Gastroesophageal sphincter (tissue), 3 donors: ENCODE data around the gene GSDME.

Experiments
- CTCF ChIP-seq, 4 experiments: fragments of 200-600 bp in 2 of 4; fragments of 450-650 bp in 2 of 4; sonication (generic) in 1 of 4; IDR thresholded peaks; one replicate each; pipeline ENCODE4 v1.5.1; 2017 to 2019; ENCODE audit warnings: antibody characterized with exemption in 4 of 4, mild to moderate bottlenecking in 2 of 4, moderate library complexity in 2 of 4
- POLR2A ChIP-seq, 2 donors: fragments of 450-650 bp; IDR thresholded peaks; one replicate each; pipeline ENCODE4 v1.6.1; 2017; ENCODE audit warnings: antibody characterized with exemption in 2 of 2, mild to moderate bottlenecking in 2 of 2, moderate library complexity in 1 of 2
- POLR2AphosphoS5 ChIP-seq: sonication (generic); formaldehyde crosslinking; IDR thresholded peaks from one replicate; pipeline ENCODE4 v1.6.1; 2017; ENCODE audit warnings: antibody characterized with exemption

GRCh38 chr7:24764972-24765744, 7.9 kb upstream of the GSDME start:
- no peak for TF ChIP-seq CTCF (IDR thresholded peaks at IDR 0.05)
- no peak for TF ChIP-seq POLR2A (IDR thresholded peaks at IDR 0.05)
- no peak for TF ChIP-seq POLR2AphosphoS5
